ENCODE data around the gene SH3D21. TPM values are rescaled to one million over a fixed set of nuclear protein-coding genes. Genes with fewer than 3 reads are reported as not detected.

Gene SH3D21
- total RNA-seq, 1 experiment from 2014 or later = 3.3 TPM

DNA sequence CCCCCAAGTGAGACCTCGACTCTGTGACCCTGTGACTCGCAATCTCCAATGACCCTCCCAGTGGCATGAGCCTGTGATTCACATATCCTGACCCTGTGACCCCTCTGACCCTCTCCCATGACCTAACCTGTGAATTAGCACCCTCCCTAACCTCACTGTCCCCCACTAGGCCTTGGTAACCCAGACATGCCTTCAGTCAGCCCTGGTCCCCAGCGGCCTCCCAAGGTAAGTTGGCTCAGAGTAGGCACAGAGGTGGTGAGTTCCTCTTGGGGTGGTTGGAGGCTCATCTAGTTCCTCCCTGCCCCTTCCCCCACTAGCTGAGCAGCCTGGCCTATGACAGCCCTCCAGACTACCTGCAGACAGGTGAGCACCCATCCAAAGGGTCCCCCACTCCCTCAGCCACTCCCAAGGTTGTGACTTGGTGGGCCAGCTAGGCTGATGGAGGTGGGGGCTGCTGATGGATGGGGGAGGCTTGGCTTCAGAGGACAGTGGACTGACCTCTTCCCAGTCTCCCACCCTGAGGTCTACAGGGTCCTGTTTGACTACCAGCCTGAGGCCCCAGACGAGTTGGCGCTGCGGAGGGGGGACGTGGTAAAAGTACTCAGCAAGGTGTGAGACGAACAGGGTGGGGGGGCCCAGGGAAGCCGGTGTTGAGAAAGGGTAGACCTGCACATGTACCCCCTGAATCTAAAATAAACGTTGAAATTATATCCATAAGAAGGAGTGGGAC, 1.6 kb downstream of the SH3D21 start:
- ChIA-PET POLR2A (interaction anchor here (0.7 to 3.0 kb wide), 7 partner anchors 10 to 83 kb away, joined by 3 to 18 read pairs (median 10); partner anchors contain the start of genes EVA1B and THRAP3), CTCF (interaction anchor here (0.6 to 2.2 kb wide), 9 partner anchors 11 to 125 kb away, joined by 3 to 18 read pairs (median 3); no protein-coding TSS in a partner anchor)
- Mint-ChIP-seq H3K27ac (ENCODE audit: low read depth, unreplicated experiment) (no peak overlapping the region), H3K36me3 (ENCODE audit: insufficient read depth, unreplicated experiment) (peaks cover 58% of the 10 kb centered on the region), H3K4me3 (ENCODE audit: unreplicated experiment) (peak overlapping the region; percentile 72), H3K9me3 (ENCODE audit: unreplicated experiment) (no peaks in the 10 kb centered on the region), H3K4me1 (ENCODE audit: insufficient read depth, unreplicated experiment) (peaks cover 6% of the 10 kb centered on the region), H3K27me3 (ENCODE audit: insufficient read depth, unreplicated experiment) (no peaks in the 10 kb centered on the region)
- no peak for DNase-seq (ENCODE audit: unreplicated experiment)
- intact Hi-C loops (cut with micrococcal nuclease) = loop anchor here (2.0 kb wide), 1 partner anchor 113 kb away; no protein-coding TSS in a partner anchor
- no TSS peak for BruUV-seq (replicated peaks)
- TF ChIP-seq, protein P1, sequence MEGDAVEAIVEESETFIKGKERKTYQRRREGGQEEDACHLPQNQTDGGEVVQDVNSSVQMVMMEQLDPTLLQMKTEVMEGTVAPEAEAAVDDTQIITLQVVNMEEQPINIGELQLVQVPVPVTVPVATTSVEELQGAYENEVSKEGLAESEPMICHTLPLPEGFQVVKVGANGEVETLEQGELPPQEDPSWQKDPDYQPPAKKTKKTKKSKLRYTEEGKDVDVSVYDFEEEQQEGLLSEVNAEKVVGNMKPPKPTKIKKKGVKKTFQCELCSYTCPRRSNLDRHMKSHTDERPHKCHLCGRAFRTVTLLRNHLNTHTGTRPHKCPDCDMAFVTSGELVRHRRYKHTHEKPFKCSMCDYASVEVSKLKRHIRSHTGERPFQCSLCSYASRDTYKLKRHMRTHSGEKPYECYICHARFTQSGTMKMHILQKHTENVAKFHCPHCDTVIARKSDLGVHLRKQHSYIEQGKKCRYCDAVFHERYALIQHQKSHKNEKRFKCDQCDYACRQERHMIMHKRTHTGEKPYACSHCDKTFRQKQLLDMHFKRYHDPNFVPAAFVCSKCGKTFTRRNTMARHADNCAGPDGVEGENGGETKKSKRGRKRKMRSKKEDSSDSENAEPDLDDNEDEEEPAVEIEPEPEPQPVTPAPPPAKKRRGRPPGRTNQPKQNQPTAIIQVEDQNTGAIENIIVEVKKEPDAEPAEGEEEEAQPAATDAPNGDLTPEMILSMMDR (IDR thresholded peaks at IDR 0.05; ENCODE audit: unreplicated experiment) = no peak

DNA sequence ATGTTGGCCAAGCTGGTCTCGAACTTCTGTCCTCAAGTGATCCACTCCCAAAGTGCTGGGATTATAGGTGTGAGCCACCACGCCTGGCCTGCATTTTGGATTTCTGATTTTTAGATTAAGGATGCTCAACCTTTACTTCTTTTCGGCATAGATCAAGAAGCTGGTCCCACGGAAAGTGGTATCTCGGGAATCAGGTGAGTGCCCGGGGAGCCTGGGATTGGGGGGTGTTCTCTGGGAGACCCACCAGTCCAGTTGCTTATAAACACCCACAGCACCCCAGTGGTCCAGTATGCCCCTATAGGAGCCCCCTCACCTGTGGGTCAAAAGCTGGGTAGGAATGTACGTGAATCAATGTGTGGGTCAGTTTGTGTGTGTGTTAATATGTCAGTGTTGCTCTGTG, 3.2 kb downstream of the SH3D21 start:
- H3K9me3 Mint-ChIP-seq (ENCODE audit: unreplicated experiment) = no peaks in the 10 kb centered on the region
- H3K4me1 Mint-ChIP-seq (ENCODE audit: insufficient read depth, unreplicated experiment) = peaks cover 6% of the 10 kb centered on the region
- no TSS peak for BruUV-seq (replicated peaks)
- TF ChIP-seq, protein P1 (IDR thresholded peaks at IDR 0.05; ENCODE audit: unreplicated experiment) = no peak
- no peak for DNase-seq (ENCODE audit: unreplicated experiment)
- no peak overlapping the region for H3K4me3 Mint-ChIP-seq (ENCODE audit: unreplicated experiment)
- no peaks in the 10 kb centered on the region for H3K27me3 Mint-ChIP-seq (ENCODE audit: insufficient read depth, unreplicated experiment)
- intact Hi-C loops (cut with micrococcal nuclease) = no loop called here
- CTCF ChIA-PET = interaction anchor here (0.6 to 3.0 kb wide), 6 partner anchors 9 to 1233 kb away, joined by 3 to 15 read pairs (median 4); no protein-coding TSS in a partner anchor
- no peak overlapping the region for H3K27ac Mint-ChIP-seq (ENCODE audit: low read depth, unreplicated experiment)
- peaks cover 44% of the 10 kb centered on the region for H3K36me3 Mint-ChIP-seq (ENCODE audit: insufficient read depth, unreplicated experiment)
- POLR2A ChIA-PET = interaction anchor here (0.6 to 1.1 kb wide), 2 partner anchors 15 to 148 kb away, joined by 3 read pairs; no protein-coding TSS in a partner anchor

DNA sequence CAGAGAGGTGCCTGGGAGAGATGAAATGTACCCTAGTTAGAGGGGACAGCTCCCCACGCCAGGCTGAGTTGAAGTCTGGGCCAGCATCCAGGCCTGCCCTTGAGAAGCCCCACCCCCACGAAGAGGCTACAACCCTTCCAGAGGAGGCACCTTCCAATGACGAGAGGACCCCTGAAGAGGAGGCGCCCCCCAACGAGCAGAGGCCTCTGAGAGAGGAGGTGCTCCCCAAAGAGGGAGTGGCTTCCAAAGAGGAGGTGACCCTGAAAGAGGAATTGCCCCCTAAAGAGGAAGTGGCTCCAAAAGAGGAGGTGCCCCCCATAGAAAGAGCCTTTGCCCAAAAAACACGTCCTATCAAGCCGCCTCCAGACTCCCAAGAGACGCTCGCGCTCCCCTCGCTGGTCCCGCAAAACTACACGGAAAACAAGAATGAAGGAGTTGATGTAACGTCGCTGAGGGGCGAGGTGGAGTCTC, 14.2 kb downstream of the SH3D21 start:
- no TSS peak for BruUV-seq (replicated peaks)
- TF ChIP-seq, protein P1 (IDR thresholded peaks at IDR 0.05; ENCODE audit: unreplicated experiment) = no peak
- DNase-seq (ENCODE audit: unreplicated experiment) = no peak
- H3K9me3 Mint-ChIP-seq (ENCODE audit: unreplicated experiment) = no peaks in the 10 kb centered on the region
- ChIA-PET CTCF (no interaction called here), POLR2A (no interaction called here)
- H3K36me3 Mint-ChIP-seq (ENCODE audit: insufficient read depth, unreplicated experiment) = peaks cover 4% of the 10 kb centered on the region
- no peaks in the 10 kb centered on the region for H3K27me3 Mint-ChIP-seq (ENCODE audit: insufficient read depth, unreplicated experiment)
- intact Hi-C loops (cut with micrococcal nuclease) = loop anchor here (10.0 kb wide), 1 partner anchor 1394 kb away; no protein-coding TSS in a partner anchor
- H3K4me3 Mint-ChIP-seq (ENCODE audit: unreplicated experiment) = peak overlapping the region; percentile 52
- H3K4me1 Mint-ChIP-seq (ENCODE audit: insufficient read depth, unreplicated experiment) = no peaks in the 10 kb centered on the region
- H3K27ac Mint-ChIP-seq (ENCODE audit: low read depth, unreplicated experiment) = peak overlapping the region; percentile 63

DNA sequence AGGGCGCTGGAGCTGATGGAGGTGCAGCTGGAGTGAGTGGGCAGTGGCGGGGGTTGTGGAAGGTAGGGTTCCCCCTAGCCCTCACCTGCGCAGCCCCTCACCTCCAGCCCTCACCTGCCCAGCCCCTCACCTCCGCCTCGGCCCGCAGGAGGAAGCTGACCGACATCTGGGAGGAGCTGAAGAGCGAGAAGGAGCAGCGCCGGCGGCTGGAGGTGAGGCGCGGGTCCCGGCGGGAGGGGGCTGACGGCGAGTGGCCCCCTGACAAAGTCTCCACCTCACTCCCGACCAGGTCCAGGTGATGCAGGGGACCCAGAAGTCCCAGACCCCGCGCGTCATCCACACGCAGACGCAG, 14.6 kb downstream of the SH3D21 start:
- BruUV-seq (replicated peaks) = no TSS peak
- ChIA-PET CTCF (interaction anchor here (0.8 kb wide), 1 partner anchor 66 kb away, joined by 5 read pairs; no protein-coding TSS in a partner anchor), POLR2A (no interaction called here)
- intact Hi-C loops (cut with micrococcal nuclease) = loop anchor here (10.0 kb wide), 1 partner anchor 1394 kb away; no protein-coding TSS in a partner anchor
- H3K9me3 Mint-ChIP-seq (ENCODE audit: unreplicated experiment) = no peaks in the 10 kb centered on the region
- TF ChIP-seq, protein P1 (IDR thresholded peaks at IDR 0.05; ENCODE audit: unreplicated experiment) = no peak
- peaks cover 4% of the 10 kb centered on the region for H3K36me3 Mint-ChIP-seq (ENCODE audit: insufficient read depth, unreplicated experiment)
- H3K27me3 Mint-ChIP-seq (ENCODE audit: insufficient read depth, unreplicated experiment) = no peaks in the 10 kb centered on the region
- H3K4me1 Mint-ChIP-seq (ENCODE audit: insufficient read depth, unreplicated experiment) = no peaks in the 10 kb centered on the region
- H3K27ac Mint-ChIP-seq (ENCODE audit: low read depth, unreplicated experiment) = peak overlapping the region; percentile 63
- no peak for DNase-seq (ENCODE audit: unreplicated experiment)
- H3K4me3 Mint-ChIP-seq (ENCODE audit: unreplicated experiment) = peak overlapping the region; percentile 52

All from MCF 10A (cell line).